Activated effector memory CD4-positive, alpha-beta T cell treated with Interleukin-2 at 50 U/mL for 16 hours (primary cell): Measurements from ENCODE around the gene MYBPC2.
A peak's percentile ranks its signal among the peaks of the same experiment; 100 is the strongest.
"Not testable (repeated sequence)": the region's sequence is repeated elsewhere in the genome, so short reads cannot be mapped to it uniquely, and the experiment has no call there.

Experiments
- DNase-seq: peaks from one replicate; pipeline ENCODE4 v3.0.0-alpha.2; 2020

MYBPC2 gene

DNA sequence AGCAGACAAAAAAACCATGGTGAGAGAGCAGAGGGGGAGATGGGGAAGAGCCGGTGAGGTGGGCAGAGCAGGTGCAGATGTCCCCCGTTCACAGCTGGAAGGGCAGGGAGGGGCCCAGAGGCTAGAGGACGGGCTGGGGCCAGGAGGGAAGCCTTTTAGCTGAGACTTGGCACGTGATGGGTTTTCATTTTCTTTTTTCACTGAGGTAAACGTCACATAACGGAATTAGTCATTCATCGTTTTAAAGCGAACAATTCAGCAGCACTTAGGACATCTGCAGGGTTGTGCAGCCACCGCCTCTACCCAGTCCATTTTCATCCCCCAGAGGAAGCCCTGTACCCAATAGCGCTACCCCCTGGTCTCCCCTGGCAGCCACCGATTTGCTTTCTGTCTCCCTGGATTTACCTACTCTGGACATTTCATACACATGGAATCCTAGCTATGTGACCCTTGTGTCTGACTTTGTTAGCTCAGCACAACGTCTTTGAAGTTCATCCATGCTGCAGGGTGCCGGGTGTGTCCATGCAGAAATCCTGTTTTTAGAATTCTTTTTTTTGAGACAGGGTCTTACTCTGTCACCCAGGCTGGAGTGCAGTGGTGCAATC, 27.6 kb downstream of the MYBPC2 start:
- no peak for DNase-seq

- DNase-seq: peak; percentile 25
These were observed 28.6 kb downstream of the MYBPC2 start for GRCh38 chr19:50461066-50461875.

- no peak for DNase-seq
These were observed 30.3 kb downstream of the MYBPC2 start for GRCh38 chr19:50462970-50463369.

GRCh38 chr19:50464348-50464747, 31.7 kb downstream of the MYBPC2 start:
- DNase-seq: no peak

DNA sequence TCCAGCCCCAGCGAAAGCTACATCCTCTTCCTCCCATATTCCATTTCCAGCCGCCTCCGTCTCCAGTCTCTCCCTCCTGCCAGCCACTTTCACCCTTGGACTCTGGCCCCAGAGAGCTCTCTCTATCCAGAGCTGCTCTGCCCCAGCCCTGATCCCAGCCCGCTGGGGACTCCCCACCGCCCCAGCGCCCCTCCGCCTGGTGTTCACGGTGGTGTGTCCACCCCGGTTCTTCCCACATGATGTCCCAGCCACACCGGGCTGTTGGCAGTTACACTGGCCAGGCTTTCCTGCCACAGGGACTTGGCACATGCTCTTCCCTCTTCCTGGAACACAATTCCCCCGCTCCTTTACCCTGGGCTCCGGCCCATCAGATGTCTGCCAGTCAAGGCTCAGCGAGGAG, 32.3 kb downstream of the MYBPC2 start:
- DNase-seq: no peak

DNA sequence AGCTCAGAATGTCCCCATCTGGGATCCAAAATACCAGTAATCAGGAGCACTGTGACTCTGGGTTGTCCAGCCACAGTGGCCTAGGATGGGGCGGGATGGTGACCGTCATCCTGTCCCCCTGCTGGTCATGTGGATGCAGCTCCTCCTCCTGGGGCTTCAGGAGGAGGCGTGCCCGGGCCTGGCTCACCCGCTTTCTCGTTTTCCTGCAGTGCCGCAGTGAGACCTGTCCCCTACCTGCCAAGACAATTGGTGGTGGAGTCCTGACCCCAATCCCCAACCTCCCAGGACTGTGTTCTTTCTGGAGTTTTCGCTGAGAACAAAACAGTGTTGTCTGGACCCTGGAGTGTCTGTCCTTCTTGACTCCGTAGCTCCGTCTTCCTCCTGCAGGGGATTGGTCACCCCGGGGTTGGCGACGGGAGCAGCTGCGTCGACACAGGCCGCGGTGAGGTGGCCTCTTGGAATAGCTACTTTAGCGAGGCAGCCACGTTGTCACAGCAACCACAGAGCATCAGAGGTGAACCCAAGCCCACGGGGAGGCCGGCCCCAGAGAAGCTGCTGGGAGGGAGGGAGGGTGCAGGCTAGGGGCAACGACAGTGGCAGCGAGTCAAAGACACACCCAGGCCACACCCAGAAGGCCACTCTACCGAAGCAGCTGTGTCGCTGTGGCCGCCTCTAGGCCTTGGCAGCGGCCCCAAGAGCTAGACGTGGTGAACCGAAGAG, 33.5 kb downstream of the MYBPC2 start:
- DNase-seq: no peak

DNA sequence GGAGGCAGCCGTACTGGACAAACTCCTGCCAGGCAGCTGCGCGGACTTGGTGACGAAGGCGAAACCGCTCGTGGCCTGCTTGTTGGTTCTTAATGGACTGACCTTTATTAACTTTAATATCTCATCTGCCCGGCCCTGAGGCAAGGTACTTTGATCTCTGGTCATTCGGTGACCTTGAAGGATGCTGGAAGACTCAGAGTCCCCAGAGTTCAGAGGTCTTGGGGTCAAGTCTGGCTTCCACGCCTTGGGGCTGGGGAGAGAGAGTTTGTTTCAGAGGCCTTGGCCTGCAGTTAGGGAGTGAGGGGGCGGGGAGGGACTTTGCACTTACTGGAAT, 34.0 kb downstream of the MYBPC2 start:
- no peak for DNase-seq

GRCh38 chr19:50467566-50467965, 34.9 kb downstream of the MYBPC2 start:
- DNase-seq: no peak

GRCh38 chr19:50468818-50469217, 36.1 kb downstream of the MYBPC2 start:
- DNase-seq: no peak

GRCh38 chr19:50473336-50473735, 40.6 kb downstream of the MYBPC2 start:
- DNase-seq: not testable (repeated sequence)

DNA sequence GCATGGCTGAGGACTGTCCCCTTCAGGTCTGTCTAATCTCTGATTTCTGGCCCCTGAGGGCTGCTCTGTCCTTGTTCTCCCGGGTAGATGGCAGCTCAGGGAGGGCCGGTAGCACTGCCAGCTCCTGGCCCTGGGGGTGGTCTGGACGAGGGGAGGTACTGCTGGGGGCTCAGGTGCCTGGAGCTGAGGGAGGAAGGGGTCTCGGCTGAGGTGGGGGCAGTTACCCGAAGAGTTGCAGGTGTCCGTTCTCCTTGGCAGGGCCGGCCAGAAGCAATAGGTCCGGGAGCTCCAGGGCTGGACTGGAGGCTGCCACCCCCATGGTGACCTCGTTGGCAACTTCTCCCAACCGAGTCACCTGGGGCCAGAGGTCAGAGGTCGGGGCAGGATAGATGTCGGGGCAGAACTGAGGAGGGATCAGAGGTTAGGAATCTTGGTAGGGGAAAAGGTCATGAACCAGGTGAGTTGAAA, 42.4 kb downstream of the MYBPC2 start:
- no peak for DNase-seq

DNA sequence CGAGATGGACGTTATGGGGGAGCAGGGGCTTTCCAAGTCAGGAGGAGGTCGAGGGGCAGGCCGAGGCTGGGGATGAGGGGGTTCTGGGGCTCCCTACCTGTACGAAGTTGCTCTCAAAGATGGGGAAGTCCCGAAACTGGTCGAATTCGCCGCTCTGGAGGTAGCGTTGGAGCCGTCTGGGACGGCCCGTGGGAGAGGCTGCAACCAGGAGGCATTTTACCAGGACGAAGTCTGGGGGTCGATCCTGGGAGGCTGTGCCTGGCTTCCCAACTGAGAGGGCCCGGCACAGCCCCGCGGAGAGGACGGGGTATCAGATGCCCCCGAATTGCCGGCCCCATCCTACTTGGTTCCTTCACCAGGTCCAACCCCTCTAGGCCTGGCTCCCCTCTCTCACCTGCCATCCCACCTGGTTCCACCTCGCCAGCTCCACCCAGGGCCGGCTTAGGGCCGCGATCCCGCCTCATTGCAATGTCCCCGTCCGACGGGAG, 43.1 kb downstream of the MYBPC2 start:
- no peak for DNase-seq

DNA sequence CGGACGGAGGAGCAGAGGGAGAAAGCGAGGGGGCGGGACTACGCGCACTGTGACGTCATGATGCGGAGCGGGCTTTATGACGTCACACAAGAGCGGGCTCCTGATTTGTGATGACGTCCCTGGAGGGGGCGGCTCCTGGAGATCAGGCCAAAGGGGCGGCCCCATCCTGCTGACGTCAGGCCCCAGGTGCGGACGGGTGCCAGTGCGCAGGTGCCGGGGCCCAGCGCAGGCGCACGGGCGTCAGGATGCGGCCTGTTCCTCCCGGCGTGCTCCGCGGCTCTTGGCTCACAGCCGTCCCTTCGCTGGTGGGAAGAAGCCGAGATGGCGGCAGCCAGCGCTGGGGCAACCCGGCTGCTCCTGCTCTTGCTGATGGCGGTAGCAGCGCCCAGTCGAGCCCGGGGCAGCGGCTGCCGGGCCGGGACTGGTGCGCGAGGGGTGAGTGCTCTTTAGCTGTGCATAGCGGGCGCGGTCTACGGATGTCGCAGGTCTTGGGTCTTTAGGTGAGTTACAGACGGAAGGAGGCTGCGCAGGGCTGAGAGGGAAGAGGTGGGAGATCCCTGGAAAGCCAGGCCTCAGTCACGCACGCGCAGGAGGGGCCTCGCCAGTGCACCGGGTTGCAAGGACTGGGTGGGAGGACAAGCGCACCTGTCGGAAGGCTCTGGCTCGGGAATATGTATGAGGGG, 43.7 kb downstream of the MYBPC2 start, which contains the start of the genes EMC10 and GARIN5A:
TSS of gene EMC10 (plus strand) at position 284 of the 683 bp plus-strand sequence. CDS start at position 322, 38 bp downstream.
TSS of gene GARIN5A (minus strand) at position 625 of the 683 bp plus-strand sequence. CDS start at position 165, 460 bp downstream.
- peak; percentile 88 for DNase-seq

DNA sequence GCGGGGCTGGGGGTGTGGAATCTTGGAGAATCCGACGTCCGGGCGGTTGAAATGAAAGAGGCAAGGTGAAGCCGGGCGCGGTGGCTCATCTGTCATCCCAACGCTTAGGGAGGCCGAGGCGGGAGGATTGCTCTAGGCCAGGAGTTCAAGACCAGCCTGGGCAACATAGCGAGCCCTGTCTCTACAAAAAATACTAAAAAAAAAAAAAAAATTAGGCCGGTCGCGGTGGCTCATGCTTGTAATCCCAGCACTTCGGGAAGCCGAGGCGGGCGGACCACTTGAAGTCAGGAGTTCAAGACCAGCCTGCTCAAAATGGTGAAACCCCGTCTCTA, 44.2 kb downstream of the MYBPC2 start:
- no peak for DNase-seq

DNA sequence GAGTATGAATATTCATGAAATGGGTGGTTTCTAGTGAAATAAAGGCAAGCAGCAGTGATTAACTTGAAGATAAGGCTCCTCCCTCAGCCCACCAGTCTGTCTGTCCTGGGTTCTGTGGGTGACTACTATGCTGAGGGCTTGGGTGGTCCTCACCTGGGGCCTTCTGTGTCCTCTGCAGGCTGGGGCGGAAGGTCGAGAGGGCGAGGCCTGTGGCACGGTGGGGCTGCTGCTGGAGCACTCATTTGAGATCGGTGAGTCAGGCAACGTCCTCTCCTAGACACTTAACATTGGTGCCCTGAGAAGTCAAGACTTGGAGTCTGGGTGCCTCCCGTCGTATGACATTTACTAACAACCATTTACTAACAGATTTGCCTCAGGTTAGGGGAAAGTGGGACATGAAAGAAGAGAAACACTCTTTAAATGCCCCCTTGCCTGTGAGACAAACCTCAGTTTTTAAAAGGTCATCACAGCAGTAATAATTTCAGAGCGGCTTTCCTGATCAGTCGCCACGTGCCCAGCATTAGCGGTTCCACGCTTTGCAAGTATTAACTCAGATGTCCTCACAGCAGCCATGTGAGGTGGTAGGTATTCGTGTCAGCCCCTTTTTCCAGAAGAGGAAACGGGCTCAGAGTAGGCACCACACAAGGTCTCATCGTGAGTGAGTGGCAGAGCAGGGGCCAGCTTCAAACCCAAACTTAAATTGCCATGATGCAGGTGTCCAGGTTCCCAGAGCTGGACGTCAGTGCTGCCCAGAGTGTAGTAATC, 45.2 kb downstream of the MYBPC2 start:
- DNase-seq: no peak

DNA sequence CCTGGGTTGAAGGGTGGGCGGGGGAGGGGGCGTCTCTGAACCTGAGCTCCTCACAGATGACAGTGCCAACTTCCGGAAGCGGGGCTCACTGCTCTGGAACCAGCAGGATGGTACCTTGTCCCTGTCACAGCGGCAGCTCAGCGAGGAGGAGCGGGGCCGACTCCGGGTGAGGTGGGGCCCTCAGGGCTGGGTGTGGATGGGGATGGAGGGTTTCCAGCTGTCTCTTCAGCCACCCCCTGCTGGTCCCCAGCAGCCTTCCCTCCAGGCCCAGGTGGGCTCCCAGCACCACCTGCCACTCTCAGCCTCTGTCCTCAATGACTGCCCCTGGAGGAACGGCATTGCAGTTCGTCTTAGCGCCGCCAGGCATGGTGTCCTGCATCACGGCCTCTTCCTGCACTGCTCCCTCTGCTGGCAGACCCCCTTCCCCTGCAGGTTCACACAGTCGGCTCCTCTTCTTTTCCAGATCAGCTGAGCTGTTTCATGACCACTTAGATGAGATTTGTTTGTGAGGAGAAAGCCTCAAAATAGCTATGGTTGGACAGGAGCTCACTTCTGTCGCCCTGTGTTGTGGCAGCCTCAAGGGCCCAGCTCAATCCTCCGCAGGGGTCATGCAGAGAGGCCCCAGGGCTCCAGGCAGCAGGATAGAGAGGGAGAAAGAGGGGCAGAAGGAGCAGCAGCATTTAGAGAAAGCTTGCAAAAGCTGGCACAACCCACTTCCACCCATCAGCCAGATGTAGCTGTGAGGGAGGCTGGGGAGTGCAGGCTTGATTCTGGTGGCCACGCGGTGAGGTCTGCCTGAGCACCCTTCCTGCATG, 46.4 kb downstream of the MYBPC2 start:
- no peak for DNase-seq

DNA sequence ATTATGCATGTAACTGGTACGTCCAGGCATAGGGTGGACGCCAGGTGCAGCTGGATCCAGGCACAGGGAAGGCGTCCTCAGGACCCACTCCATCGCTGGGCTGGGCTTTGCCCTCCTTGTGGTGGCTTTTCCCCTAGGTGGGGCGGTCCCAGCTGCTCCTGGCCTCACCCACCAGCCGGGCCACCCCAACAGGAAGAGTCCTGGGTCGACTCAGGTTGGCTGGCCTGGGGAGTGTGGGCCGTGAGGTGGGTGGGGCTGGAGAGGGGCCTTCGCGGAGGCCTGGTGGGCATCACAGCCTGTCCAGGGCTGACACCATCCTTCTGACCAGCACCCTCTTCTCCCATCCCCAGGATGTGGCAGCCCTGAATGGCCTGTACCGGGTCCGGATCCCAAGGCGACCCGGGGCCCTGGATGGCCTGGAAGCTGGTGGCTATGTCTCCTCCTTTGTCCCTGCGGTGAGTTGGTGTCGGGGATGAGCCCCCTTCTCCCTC, 47.1 kb downstream of the MYBPC2 start:
- no peak for DNase-seq

DNA sequence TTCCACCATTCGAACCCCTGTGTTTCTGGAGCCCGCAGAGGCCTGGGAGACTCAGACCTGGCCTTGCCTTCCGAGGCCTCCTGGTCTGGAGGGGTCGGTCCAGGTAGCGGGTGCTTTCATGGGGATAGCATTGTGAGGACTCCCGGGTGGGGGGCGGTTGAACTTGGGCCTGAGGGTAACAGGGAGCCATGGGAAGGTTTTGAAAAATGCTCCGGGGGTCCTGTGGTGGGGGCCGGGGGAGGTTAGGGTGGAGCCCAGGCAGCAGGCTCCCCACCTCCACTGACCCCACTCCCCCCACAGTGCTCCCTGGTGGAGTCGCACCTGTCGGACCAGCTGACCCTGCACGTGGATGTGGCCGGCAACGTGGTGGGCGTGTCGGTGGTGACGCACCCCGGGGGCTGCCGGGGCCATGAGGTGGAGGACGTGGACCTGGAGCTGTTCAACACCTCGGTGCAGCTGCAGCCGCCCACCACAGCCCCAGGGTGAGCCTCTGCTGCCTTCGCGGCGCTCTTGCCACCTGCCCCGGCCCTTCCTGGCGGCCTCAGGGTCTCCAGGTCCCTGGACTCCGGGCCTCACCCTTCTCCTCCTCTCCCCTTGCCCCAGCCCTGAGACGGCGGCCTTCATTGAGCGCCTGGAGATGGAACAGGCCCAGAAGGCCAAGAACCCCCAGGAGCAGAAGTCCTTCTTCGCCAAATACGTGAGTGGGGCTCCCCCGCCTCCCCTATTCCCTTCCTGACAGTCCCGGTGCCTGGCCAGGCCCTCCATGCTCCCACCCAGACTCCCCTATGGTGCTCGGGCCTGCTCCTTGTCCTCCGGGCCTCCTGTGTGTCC, 47.8 kb downstream of the MYBPC2 start:
- DNase-seq: no peak

DNA sequence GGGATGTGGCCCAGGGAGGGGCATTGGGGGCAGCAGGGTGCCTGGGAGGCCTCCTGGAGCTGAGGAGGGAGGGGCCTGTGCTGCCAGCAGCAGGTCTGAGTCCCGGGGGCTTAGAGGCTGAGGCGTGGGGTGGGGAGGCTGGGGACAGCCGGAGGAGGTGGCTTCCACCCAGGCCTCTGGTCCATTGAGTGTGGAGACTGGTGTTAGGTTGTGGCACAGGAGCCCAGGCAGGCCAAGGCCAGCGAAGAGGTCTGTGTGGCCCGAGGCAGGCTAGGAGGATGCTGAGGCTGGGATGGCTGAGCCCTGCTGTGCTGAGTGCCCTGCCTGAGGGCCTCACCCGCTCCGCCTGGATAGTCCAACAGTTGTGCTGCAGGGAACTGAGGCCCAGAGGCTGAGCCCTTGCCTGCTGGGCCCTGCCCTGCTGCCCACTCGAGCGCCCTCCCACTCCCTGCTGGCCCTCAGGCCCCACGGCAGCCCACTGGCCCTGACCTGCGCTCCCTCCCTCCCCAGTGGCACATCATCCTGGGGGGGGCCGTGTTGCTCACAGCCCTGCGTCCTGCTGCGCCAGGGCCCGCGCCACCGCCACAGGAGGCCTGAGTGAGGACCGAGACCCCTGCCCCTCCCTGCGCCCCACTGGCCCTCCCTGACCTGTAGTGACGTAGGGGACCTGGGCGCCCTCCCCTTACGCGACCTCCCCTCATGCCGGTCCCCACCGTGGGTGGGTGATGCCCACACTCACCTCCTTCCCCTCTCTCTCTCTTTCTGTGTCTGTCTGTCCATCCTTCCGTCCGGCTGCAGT, 48.9 kb downstream of the MYBPC2 start:
- DNase-seq: no peak
